IMR-90 (cell line): ENCODE measurements around the gene ATP2B2. TPM values are rescaled to one million over a fixed set of nuclear protein-coding genes. Genes with fewer than 3 reads are reported as not detected.

ENCODE experiments used
- ATAC-seq: fragments of 200-7000 bp; cut with Tn5 transposase; 2 replicates; pipeline ENCODE4 v1.9.1; 2020; ENCODE audit warnings: low read depth, mild to moderate bottlenecking, moderate library complexity
- BruUV-seq: library from RNA; stranded (reverse); fragments of 400-500 nt; replicated peaks from 2 replicates; lab custom pipeline; 2021; lab: Mats Ljungman, UMichigan
- CTCF ChIA-PET: fragments of 300-600 bp; formaldehyde crosslinking; extraction: SDS; loops from one replicate; lab custom pipeline; 2021; ENCODE audit warnings: antibody characterized with exemption; lab: Yijun Ruan, JAX
- POLR2A ChIA-PET: fragments of 300-600 bp; sonication (Branson Sonifier 250); formaldehyde crosslinking; loops from one replicate; lab custom pipeline; 2022; ENCODE audit warnings: antibody characterized with exemption; ENCODE audit not compliant: unreplicated experiment; lab: Charles Lee
- DNase-seq: peaks from one replicate; pipeline ENCODE4 v3.0.0; 2013
- H2AFZ ChIP-seq: replicated peaks from 2 replicates; pipeline ENCODE3; 2013; ENCODE audit warnings: low read length, mild to moderate bottlenecking; ENCODE audit not compliant: poor library complexity
- H2AK5ac ChIP-seq: 2 replicates; pipeline ENCODE4 v1.6.1; 2013; ENCODE audit warnings: low read depth, low read length, inconsistent platforms
- H2AK9ac ChIP-seq: replicated peaks from 2 replicates; pipeline ENCODE3; 2013; ENCODE audit warnings: mild to moderate bottlenecking, low read depth, low read length, moderate library complexity; ENCODE audit not compliant: poor library complexity
- H2BK120ac ChIP-seq: 2 replicates; pipeline ENCODE4 v1.6.1; 2013; ENCODE audit warnings: low read depth, low read length, inconsistent platforms
- H2BK15ac ChIP-seq: 3 replicates; pipeline ENCODE4 v1.6.1; 2013; ENCODE audit warnings: low read depth, low read length, inconsistent platforms
- H2BK20ac ChIP-seq: 2 replicates; pipeline ENCODE4 v1.6.1; 2013; ENCODE audit warnings: low read depth, mild to moderate bottlenecking, inconsistent platforms, low read length, moderate library complexity
- H2BK5ac ChIP-seq: 2 replicates; pipeline ENCODE4 v1.6.1; 2013; ENCODE audit warnings: mild to moderate bottlenecking, low read depth, low read length, inconsistent platforms; ENCODE audit not compliant: poor library complexity, severe bottlenecking
- H3K14ac ChIP-seq: replicated peaks from 2 replicates; pipeline ENCODE4 v1.6.1; 2013; ENCODE audit warnings: low read depth, low read length, inconsistent platforms
- H3K18ac ChIP-seq: 2 replicates; pipeline ENCODE4 v1.6.1; 2013; ENCODE audit warnings: low read depth, low read length, control low read depth
- H3K23ac ChIP-seq: 2 replicates; pipeline ENCODE4 v1.6.1; 2013; ENCODE audit warnings: low read depth, low read length, inconsistent platforms
- H3K27ac ChIP-seq: 2 replicates; pipeline ENCODE4 v1.5.1; 2013; ENCODE audit warnings: mild to moderate bottlenecking, control low read depth, low read length; ENCODE audit not compliant: insufficient read depth
- H3K27me3 ChIP-seq: 2 replicates; pipeline ENCODE4 v1.6.1; 2013; ENCODE audit warnings: low read length; ENCODE audit not compliant: control insufficient read depth, insufficient read depth
- H3K36me3 ChIP-seq: 2 replicates; pipeline ENCODE4 v1.6.1; 2013; ENCODE audit warnings: low read length, mixed read lengths; ENCODE audit not compliant: control insufficient read depth, insufficient read depth
- H3K4ac ChIP-seq: 2 replicates; pipeline ENCODE4 v1.6.1; 2013; ENCODE audit warnings: low read depth, low read length, inconsistent platforms
- H3K4me1 ChIP-seq: 2 replicates; pipeline ENCODE4 v1.6.1; 2013; ENCODE audit warnings: low read length, mixed read lengths; ENCODE audit not compliant: control insufficient read depth, insufficient read depth
- H3K4me2 ChIP-seq: 2 replicates; pipeline ENCODE4 v1.6.1; 2013; ENCODE audit warnings: low read depth, mild to moderate bottlenecking, control low read depth, low read length, moderate library complexity
- H3K4me3 ChIP-seq: 2 replicates; pipeline ENCODE4 v1.5.1; 2013; ENCODE audit warnings: low read depth, mild to moderate bottlenecking, control low read depth, low read length, moderate library complexity; ENCODE audit not compliant: insufficient read depth
- H3K56ac ChIP-seq: 2 replicates; pipeline ENCODE4 v1.6.1; 2013; ENCODE audit warnings: low read length, inconsistent platforms; ENCODE audit not compliant: insufficient read depth; ENCODE audit errors: extremely low read depth
- H3K79me1 ChIP-seq, 2 experiments: 2 replicates each; pipeline ENCODE4 v1.6.1; 2013; ENCODE audit warnings: low read length in 2 of 2, inconsistent platforms in 1 of 2, low read depth in 1 of 2
- H3K9ac ChIP-seq: 2 replicates; pipeline ENCODE4 v1.6.1; 2013; ENCODE audit warnings: low read depth, low read length, control low read depth
- H3K9me1 ChIP-seq: 2 replicates; pipeline ENCODE4 v1.6.1; 2013; ENCODE audit warnings: low read length, inconsistent platforms; ENCODE audit not compliant: insufficient read depth
- H3K9me3 ChIP-seq: 2 replicates; pipeline ENCODE4 v1.6.1; 2013; ENCODE audit warnings: low read length; ENCODE audit not compliant: control insufficient read depth, insufficient read depth
- H4K20me1 ChIP-seq: 2 replicates; pipeline ENCODE4 v1.6.1; 2013; ENCODE audit warnings: low read length, inconsistent platforms; ENCODE audit not compliant: insufficient read depth
- H4K5ac ChIP-seq: 2 replicates; pipeline ENCODE4 v1.6.1; 2013; ENCODE audit warnings: mild to moderate bottlenecking, low read depth, low read length, control low read depth
- H4K8ac ChIP-seq, 2 experiments: 2 replicates each; pipeline ENCODE4 v1.6.1; 2013; ENCODE audit warnings: low read depth in 2 of 2, low read length in 2 of 2, control low read depth in 1 of 2, inconsistent platforms in 1 of 2
- H4K91ac ChIP-seq: 2 replicates; pipeline ENCODE4 v1.6.1; 2013; ENCODE audit warnings: low read depth, low read length, inconsistent platforms; ENCODE audit not compliant: insufficient read depth
- BHLHE40 ChIP-seq: fragments of 150-350 bp; IDR thresholded peaks from 2 replicates; pipeline ENCODE4 v1.6.1; 2016; ENCODE audit warnings: mild to moderate bottlenecking, low read depth, low read length
- WGBS, 2 experiments: methylation state at CpG; one replicate each; pipeline versions ENCODE4 v1.1.5 to v1.1.7; 2013; ENCODE audit warnings: missing lambda C conversion rate in 2 of 2; ENCODE audit not compliant: insufficient read length in 1 of 2; ENCODE audit errors: extremely low coverage in 2 of 2; 5-methylcytosine and 5-hydroxymethylcytosine counted together
- dilution Hi-C: fragments of 300-500 bp; cut with HindIII; formaldehyde crosslinking; loops from one replicate; pipeline ENCODE4 v1.14.3; 2018; ENCODE audit warnings: low sequenced_read_pairs; ENCODE audit not compliant: unreplicated experiment
- in situ Hi-C: fragments of 300-500 bp; cut with MboI; formaldehyde crosslinking; loops from 3 replicates; pipeline ENCODE4 v1.14.3; 2019; ENCODE audit warnings: low sequenced_read_pairs, inconsistent platforms, mixed read lengths
- intact Hi-C: fragments of 100-400 bp; cut with micrococcal nuclease; formaldehyde crosslinking; loops from 2 replicates; pipeline ENCODE4 v1.10.0; 2022
- polyA plus RNA-seq, 3 experiments: library from polyadenylated mRNA; depleted of rRNA; stranded (reverse); fragments of >200 nt; gene quantifications; 2 replicates each; pipeline ENCODE4 v1.2.3, GENCODE V29; 2012; ENCODE audit warnings: low replicate concordance in 1 of 3
- total RNA-seq: library from RNA; depleted of rRNA; stranded (reverse); fragments of >200 nt; gene quantifications from 2 replicates; pipeline ENCODE4 v1.2.3, GENCODE V29; 2012

ATP2B2 gene
- total and polyA plus RNA-seq, 2 of the 4 experiments (the other 2 are of a cell fraction) = under 0.01 to 0.02 TPM

- Histone ChIP-seq H2AK5ac (no peak overlapping the region), H3K27me3 (peaks cover 50% of the 10 kb centered on the region), H3K27ac (no peak overlapping the region), H3K9me3 (no peaks in the 10 kb centered on the region), H3K18ac (no peak overlapping the region), H3K9me1 (no peaks in the 10 kb centered on the region; the same call in 1 of the 2 replicates), H4K91ac (no peak overlapping the region), H2BK5ac (no peak overlapping the region), H2AK9ac (no peak overlapping the region), H2BK15ac (no peak overlapping the region), H3K23ac (no peak overlapping the region), H2AFZ (no peak overlapping the region), H3K4me1 (no peaks in the 10 kb centered on the region; the same call in 1 of the 2 replicates), H3K36me3 (no peaks in the 10 kb centered on the region), H3K4me3 (no peak overlapping the region), H4K5ac (no peak overlapping the region), H4K8ac (no peak overlapping the region), H3K79me1 (no peaks in the 10 kb centered on the region), H3K56ac (no peak overlapping the region), H3K4me2 (no peak overlapping the region), H4K20me1 (no peaks in the 10 kb centered on the region), H2BK120ac (no peak overlapping the region), H3K9ac (no peak overlapping the region), H2BK20ac (no peak overlapping the region), H3K4ac (no peak overlapping the region), H3K14ac (no peak overlapping the region)
- dilution Hi-C loops = no loop called here
- in situ Hi-C loops = no loop called here
- no peak for TF ChIP-seq BHLHE40
- intact Hi-C loops = no loop called here
- ChIA-PET POLR2A (no interaction called here), CTCF (no interaction called here)
- ATAC-seq (no peak), DNase-seq (no peak)
- WGBS, 2 experiments = 90% methylated on average over 2 of the region's 6 CpGs; no CpG with 5 or more reads in 1 of the 2 experiments
- BruUV-seq = no TSS peak
Measured at GRCh38 chr3:10508619-10509260, 3.4 kb upstream of the ATP2B2 start.
